ENCODE data around the gene FAM240B.

The FAM240B gene

GRCh38 chr9:38670542-38671371, 49.2 kb downstream of the FAM240B start:
- DNase-seq (ENCODE audit: low spot score), result no peak

- DNase-seq (ENCODE audit: low spot score), result no peak
Observed at GRCh38 chr9:38668791-38669466, 51.0 kb downstream of the FAM240B start.

GRCh38 chr9:38662763-38663593, 57.0 kb downstream of the FAM240B start:
- DNase-seq (ENCODE audit: low spot score), result peak; percentile 84

GRCh38 chr9:38659538-38659937, 60.4 kb downstream of the FAM240B start:
- peak; percentile 43 for DNase-seq (ENCODE audit: low spot score)

GRCh38 chr9:38656896-38657295, 63.0 kb downstream of the FAM240B start:
- no peak for DNase-seq (ENCODE audit: low spot score)

- no peak for DNase-seq (ENCODE audit: low spot score)
Observed at GRCh38 chr9:38652486-38652885, 67.4 kb downstream of the FAM240B start.

GRCh38 chr9:38652044-38652443, 67.9 kb downstream of the FAM240B start:
- no peak for DNase-seq (ENCODE audit: low spot score)

- DNase-seq (ENCODE audit: low spot score), result no peak
Observed at GRCh38 chr9:38651400-38652042, 68.4 kb downstream of the FAM240B start.

- DNase-seq (ENCODE audit: low spot score), result no peak
Observed at GRCh38 chr9:38650564-38650963, 69.4 kb downstream of the FAM240B start.

- DNase-seq (ENCODE audit: low spot score), result no peak
Observed at GRCh38 chr9:38649731-38650363, 70.1 kb downstream of the FAM240B start.

- no peak for DNase-seq (ENCODE audit: low spot score)
Observed at GRCh38 chr9:38644601-38645000, 75.3 kb downstream of the FAM240B start.

All from Ammon's horn (tissue), 1 donor.